GM21619 (cell line): ENCODE measurements around the gene KAT6B.
"Not testable (repeated sequence)": the region's sequence is repeated elsewhere in the genome, so short reads cannot be mapped to it uniquely, and the experiment has no call there.

Experiments
- ATAC-seq: cut with Tn5 transposase; IDR thresholded peaks from one replicate; pipeline ENCODE4 v1.9.1; 2021; ENCODE audit not compliant: unreplicated experiment

KAT6B gene

GRCh38 chr10:74826142-74827044, at the start of gene KAT6B:
KAT6B (plus strand) TSS chr10:74826600; CDS start chr10:74842858, 16,258 bp downstream.
- peak; percentile 86 for ATAC-seq

GRCh38 chr10:74778436-74779094, 47.8 kb upstream of the KAT6B start:
- no peak for ATAC-seq

DNA sequence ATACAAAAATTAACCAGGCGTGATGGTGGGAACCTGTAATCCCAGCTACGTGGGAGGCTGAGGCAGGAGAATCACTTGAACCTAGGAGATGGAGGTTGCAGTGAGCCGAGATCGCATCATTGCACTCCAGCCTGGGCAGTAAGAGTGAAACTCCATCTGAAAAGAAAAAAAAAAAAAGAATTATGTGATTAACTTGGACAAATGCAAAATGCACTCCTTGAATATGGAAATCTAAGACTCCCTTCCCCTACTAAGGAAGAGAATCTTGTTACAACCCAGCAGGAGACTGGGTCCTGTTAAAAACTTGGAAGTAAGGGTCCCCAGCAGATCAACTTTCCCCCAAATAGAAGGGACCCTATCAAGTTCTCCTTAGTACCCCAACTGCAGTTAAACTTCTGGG, 44.5 kb upstream of the KAT6B start:
- not testable (repeated sequence) for ATAC-seq

GRCh38 chr10:74784462-74784861, 41.9 kb upstream of the KAT6B start:
- no peak for ATAC-seq

- no peak for ATAC-seq
Measured at GRCh38 chr10:74786126-74786525, 40.3 kb upstream of the KAT6B start.

- no peak for ATAC-seq
Measured at GRCh38 chr10:74787457-74787856, 38.9 kb upstream of the KAT6B start.

- ATAC-seq = not testable (repeated sequence)
Measured at GRCh38 chr10:74791979-74792378, 34.4 kb upstream of the KAT6B start.

- ATAC-seq = no peak
Measured at GRCh38 chr10:74792726-74793125, 33.7 kb upstream of the KAT6B start.

DNA sequence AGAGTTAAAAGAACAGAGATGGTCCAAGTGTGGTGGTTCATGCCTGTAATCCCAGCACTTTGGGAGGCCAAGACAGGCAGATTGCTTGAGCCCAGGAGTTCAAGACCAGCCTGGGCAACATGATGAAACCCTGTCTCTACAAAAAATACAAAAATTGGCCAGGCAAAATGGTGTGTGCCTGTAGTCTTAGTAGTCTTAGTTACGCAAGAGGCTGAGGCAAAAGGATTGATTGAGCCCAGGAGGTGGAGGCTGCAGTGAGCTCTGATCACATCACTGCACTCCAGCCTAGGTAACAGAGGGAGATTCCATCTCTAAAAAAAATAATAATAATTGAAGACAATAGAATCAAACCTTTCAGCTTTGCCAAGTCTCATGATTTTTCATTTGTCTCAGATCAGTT, 33.2 kb upstream of the KAT6B start:
- ATAC-seq = not testable (repeated sequence)

GRCh38 chr10:74794531-74794930, 31.9 kb upstream of the KAT6B start:
- ATAC-seq = no peak

DNA sequence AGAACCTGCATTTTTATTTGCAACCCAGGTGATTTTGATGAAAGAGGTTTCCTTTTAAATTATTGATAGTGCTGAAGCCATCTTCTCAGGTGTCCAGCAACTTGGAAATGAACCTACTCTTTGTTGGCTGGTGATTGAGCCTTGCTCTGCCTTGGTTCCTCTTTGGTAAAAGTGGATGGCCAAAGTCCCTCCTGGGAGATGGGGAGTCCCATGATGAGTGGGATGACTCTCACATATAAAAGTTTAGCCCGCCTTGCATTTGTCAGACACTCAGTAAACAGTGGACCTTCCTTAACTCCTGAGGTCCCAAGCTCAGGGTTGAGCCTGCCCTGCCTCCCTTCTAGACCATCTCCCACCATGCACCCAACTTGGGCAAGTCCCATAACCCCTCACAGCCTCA, 28.9 kb upstream of the KAT6B start:
- ATAC-seq = no peak

GRCh38 chr10:74799721-74800221, 26.6 kb upstream of the KAT6B start:
- no peak for ATAC-seq

DNA sequence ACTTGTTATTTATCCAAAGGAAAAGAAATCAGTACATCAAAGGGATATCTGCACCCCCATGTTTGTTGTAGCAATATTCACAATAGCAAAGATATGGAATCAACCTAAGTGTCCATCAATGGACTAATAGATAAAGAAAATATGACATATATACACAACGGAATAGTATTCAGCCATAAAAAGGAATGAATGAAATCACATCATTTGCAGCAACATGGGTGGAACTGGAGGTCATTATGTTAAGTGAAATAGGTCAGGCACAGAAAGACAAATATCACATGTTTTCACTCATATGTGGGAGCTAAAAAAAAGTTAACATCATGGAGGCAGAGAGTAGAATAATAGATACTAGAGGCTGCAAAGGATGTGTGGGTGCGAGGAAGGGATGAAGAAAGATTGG, 25.0 kb upstream of the KAT6B start:
- ATAC-seq = no peak

DNA sequence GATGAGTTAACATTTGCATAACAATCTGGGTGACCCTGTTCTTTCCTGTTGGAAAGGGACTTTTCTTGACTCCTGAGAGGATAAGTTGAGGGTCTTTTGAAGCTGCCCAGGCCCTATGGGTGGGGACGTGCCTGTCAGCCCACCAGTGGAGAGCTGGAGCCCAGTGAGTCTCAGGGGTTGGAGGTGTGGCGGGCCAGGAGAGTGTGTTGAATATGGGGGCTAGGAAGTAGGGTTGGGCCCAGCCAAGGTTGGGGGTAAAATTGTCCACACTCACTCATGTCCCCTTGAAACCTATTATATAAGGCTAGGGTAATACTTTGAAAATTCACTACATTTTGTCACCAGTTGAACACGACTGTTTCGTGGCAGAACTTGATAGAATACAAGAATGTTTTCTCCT, 17.9 kb upstream of the KAT6B start:
- ATAC-seq = no peak

DNA sequence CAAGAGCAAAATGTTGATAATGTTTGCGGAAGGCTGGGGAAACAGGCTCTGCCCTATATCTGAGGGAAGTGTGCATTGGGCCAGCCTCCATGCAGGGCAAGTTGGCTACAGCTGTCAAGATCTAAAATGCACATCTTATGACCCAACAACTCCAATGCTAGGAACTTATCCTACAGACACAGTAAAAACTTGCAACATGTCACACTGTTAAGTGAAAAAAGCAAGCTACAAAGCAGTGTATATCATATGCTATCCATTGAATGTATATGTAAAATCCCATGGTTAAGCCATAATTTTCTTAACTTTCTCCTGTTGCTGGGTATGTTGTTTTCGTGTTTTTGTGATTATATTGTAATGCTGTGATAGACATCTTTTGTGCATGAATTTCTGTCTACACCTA, 16.3 kb upstream of the KAT6B start:
- no peak for ATAC-seq

DNA sequence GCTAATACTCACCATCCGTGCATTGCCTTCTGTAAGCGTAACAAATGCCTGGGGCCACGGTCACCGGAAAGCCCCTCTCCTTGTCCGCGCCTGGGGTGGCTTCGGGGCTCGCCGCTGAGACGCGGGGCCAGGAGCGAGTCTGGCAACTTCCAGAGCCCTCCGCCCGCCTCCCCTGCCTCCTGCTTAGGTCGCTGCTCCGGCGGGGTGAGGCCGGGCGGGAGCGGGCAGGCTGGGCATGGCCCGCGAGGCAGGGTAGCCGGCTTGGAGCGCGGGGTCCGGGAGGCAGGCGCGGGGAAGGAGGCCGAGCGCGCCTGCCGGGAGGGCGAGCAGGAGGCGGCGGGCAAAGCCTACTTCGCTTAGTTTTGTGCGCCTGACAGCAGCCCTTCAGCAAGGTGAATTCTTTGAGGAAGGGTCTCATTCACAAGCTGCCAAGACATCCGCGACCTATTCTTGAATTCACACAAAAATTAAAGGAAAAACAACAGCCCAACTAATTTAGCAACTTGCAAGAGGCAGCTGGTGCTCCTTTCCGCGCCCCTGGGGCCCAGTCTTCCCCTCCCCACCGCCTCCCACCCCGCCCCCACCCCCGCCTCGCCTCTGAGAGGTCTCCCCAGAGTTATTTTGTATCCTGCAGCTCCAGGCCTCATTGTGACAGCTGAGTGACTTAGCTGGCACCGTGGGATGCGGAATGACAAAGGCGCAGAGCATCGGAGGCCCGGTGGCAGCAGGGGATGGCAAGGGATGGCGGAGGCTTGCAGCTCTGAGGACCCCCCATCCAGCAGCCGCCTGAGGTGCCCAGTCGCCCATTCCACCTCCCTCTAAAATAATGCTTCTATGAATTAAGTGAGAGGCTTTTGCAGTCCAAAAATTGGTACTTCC, 12.8 kb upstream of the KAT6B start:
- no peak for ATAC-seq

DNA sequence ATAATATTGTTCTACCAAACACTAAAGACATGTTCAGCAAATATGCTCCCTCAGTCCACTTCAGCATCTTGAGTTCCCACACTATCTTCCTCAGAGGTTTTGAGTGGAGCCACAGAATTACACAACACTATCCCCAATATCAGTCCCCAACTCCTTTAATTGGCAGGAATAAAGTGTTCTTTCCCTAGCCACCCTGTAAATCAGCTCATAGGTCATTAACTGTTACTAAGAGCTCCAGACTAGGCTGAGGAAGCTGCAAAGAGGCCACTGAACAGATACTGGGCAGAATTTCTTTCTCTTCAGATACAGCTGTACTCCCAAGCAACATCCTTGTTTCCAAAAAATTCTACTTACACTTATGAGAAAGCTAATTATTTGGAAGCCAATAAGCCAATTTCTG, 11.6 kb upstream of the KAT6B start:
- no peak for ATAC-seq

DNA sequence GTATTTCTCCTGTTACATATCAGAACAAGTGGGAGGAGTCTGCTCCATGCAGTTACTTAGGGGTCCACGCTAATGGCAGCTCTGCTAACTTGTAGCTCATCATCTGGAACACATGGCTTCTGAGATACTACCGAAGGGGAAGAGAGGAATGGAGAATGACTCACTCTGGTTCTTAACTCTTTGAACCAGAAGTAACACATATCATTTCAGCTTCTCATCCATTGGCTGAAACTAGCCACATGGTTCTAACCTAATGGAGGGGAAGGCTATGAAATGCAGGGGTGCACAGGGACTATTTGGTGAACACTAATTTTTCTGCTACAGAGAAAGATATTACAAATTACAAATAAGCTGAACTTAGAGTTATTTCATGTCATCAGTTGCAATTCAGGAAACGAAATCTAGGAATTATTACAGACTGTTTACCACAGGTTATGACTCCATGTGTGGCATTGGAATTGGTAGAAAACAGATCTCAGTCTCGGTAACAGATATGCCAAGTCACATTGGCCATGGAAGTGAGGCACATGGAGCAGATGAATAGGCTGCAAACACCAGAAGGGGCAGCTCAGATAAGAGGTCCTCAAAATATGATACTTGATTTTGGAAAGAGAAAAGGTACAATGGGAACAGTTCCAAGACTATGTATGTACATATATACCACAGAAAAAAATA, 9.4 kb upstream of the KAT6B start:
- ATAC-seq = no peak

- ATAC-seq = no peak
Measured at GRCh38 chr10:74821501-74821900, 4.9 kb upstream of the KAT6B start.

- no peak for ATAC-seq
Measured at GRCh38 chr10:74822101-74822500, 4.3 kb upstream of the KAT6B start.
